Activated CD8-positive, alpha-beta memory T cell treated with anti-CD3 and anti-CD28 coated beads for 4 hours (primary cell): ENCODE measurements around the gene ACTG2.
A peak's percentile ranks its signal among the peaks of the same experiment; 100 is the strongest.
"Not testable (repeated sequence)": the region's sequence is repeated elsewhere in the genome, so short reads cannot be mapped to it uniquely, and the experiment has no call there.

Experiments
- DNase-seq, 2 donors: peaks; one replicate each; pipeline ENCODE4 v3.0.0-alpha.2; 2020; ENCODE audit warnings: low read depth in 2 of 2

The ACTG2 gene

DNA sequence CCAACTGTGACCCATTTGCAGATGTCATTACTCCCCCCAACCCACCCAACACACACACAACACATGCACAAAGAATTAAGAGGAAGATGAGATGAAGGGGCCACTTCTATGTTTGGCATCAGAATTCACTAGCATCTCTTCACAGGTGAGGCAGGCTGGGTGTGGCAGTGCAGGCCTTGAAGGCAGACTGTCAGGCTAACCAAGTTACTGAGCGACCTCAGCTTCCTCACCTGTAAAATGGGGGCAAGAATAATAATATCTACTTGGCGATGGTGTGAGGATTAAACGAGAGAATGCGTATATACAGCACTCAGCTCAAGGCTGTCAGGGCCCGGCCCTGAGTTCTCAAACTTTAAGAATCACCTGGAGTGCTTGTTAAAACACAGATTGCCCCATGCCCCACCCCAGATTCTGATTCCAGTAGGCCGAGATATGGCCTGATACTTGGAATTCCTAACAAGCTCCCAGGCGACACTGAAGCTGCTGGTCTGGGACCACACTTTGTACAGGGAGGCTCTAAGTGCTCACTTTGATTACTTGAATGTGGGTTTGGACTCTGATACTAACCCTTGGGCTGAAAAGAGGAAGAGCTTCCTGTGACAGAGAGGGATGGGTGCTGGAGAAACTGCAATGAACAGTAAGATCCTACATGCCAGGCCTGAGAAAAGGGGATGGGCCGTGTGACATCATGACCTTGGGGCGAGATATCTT, 1.1 kb downstream of the ACTG2 start:
- no peak for DNase-seq

DNA sequence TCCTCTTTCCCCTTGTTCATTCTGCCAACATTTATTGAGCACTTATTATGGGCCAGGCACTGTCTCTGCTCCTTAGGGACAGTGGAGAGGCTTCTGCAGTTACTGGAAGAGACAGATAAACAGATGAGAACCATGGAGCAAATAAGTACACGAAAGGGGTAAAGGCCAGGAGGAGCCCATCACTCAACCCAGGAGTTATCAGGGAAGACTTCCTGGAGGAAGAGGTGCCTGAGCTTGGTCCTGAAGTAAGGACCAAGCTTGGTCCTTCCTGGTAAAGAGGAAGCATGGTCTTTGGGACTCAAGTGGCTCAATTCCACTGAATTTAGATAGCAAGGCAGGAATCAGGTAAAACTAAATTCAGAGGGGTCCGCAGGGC, 1.7 kb downstream of the ACTG2 start:
- DNase-seq, result no peak

DNA sequence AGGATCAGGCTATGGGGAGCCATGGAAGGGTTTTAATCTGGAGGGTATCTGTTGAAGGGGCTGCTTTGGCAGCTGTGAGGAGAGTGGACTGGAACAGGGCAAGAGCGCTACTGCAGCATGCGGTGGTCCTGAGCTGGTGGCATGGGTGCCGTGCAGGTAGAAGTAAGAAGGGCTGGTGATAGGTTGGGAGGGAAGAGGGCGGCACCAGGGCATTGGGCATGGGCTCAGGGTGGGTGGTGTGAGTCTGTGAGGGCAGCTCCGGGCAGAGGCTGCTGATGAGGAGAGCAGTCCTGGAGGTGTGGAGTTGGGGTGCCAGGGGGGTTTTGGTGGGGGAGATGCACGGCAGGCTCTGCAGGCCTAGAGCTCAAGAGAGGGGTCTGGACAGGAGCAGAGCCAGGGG, 2.1 kb downstream of the ACTG2 start:
- no peak for DNase-seq

DNA sequence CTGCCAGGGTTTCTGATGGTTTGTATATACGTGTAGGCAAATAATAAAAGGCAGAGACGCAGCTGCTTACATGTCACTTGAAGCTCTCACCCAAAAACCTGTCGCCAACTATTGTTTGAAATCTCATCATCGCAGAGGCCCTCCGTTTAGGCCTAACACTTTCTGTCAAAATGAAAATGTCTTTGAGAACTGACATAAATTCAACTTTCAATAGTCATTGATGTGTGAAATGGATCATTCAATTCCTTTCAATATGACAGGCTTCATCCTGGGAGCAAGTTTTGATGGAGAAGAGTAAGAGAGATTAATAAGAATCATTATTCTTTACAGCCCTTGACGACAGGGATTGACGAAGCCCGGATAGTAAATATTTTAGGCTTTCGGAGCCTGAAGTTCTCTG, 2.7 kb downstream of the ACTG2 start:
- no peak for DNase-seq

DNA sequence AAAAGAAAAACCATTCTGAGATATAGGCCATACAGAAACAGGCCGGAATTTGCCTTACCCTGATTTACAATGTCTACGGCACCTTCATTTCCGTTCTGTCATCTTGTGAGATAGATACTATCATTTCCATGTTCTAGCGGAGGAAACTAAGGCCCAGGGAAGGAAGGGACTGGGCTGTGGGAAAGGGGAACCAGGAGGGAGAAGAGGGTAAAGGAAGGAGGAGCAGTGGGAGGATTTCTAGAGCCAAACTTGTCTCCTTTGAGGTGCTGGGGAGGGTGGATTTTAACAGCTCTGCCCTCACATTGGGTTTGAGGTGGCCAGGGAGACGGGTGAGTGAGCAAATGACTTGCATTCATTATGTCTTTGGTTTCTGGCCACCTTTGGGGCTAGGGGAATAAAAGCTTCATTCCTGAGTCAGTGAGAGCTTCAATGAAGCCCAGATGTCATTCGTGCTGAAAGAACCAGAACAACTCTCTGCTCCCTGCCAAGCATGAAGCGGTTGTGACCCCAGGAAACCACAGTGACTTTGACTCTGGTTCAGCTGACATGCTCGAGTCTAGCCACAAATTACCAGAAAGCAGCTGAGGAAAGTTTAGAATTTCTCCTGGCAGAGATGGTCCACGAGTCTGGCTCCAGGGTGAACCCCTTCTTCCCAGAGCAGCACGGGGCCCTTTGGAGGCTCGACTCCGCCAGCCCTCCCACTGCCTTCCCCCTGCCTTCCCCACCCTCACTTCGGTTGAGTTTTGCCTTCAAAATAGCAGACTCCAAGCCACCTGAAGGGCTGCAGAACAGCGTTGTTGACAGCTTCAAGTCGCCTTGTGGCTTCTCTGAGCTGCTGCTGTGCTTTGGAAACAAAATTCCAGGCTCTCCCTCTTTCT, 3.8 kb downstream of the ACTG2 start:
- DNase-seq, result peak in 1 of 2 donors; percentile 17

DNA sequence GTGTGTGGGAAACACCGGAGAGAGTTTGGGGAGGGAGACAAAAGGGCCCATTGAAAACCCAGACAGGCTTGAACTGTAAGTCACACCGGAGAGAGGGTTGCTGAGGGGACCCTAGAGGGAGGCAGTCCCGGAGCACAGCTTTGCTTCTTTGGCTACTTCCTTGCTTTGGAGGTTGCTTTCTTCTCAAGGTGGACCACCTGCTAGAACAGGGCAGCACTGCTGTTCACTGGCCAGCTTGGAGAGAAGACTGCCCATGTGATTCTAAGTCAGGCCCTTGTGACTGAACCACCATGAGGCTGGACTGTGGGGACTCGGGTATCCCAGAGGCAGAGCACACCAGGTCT, 4.4 kb downstream of the ACTG2 start:
- DNase-seq, result no peak

DNA sequence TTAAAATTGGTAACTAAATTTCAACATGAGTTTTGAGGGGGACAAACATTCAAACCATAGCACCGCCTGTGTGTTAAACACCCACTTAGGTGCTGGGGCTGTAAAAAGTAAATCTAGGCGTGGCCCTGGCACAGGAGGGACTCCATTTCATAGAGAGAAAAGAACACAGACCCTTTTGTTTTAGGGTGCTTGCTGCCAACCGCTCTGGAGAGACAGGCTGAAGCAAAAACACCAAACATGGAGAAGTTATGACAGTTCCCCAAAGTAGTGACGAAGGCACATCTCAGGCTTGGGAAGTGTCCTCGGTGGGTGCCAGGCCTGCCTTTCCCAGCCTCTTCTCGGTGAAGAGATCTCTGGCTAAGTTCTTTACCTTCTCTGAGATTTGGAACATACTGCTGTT, 5.1 kb downstream of the ACTG2 start:
- no peak for DNase-seq

DNA sequence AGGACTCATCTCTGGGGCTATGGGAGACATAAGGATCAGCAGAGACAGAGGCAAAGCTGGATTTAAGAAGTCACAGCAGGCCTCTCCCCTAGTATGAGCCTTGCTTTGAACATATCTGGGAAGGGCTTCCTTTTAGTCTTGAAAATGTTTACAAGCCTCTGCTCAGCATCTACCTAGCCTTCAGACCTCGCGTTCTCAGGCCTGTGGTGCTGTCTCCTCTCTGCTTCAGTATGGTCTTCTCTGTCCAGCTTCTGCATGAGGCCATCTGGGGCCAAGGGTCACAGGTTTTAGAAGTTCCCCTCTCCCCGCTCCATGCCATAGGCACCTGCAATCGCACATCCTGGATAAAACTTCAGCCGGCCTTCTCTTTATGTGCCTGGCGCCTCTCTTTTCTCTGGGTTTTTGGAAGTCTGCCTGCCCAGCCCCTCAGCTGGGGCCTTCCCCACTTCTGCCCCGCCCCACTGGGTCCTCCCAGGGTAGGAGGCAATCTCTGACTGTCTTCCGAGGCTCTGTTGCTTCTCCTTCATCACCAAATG, 7.1 kb downstream of the ACTG2 start:
- no peak for DNase-seq

DNA sequence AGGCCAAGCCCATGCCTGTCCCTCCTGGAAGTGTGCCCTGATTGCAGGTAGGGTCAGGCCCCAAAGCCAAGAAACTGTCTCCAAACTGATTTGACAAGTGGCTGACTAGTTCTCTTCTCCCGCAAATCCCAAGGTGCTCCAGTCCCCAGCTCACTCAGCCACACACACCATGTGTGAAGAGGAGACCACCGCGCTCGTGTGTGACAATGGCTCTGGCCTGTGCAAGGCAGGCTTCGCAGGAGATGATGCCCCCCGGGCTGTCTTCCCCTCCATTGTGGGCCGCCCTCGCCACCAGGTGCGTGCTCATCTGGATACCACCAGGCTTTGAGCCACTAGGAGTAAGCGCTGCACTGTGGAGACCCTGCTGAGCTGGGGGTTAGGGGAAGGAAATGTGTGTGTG, 8.3 kb downstream of the ACTG2 start:
- DNase-seq, result no peak

DNA sequence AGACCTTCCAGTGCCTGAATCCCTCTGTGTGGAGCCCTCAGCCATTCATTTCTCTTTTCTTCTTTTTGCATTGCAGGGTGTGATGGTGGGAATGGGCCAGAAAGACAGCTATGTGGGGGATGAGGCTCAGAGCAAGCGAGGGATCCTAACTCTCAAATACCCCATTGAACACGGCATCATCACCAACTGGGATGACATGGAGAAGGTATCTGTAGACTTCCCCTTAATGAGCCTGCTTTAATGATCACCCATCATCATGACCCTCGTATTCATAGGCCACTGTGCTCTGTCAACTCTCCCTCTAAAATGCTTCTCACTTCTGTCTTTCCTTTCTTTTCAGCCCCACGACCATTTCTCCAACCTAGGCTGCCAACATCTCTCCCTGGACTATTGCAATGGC, 9.5 kb downstream of the ACTG2 start:
- no peak for DNase-seq

DNA sequence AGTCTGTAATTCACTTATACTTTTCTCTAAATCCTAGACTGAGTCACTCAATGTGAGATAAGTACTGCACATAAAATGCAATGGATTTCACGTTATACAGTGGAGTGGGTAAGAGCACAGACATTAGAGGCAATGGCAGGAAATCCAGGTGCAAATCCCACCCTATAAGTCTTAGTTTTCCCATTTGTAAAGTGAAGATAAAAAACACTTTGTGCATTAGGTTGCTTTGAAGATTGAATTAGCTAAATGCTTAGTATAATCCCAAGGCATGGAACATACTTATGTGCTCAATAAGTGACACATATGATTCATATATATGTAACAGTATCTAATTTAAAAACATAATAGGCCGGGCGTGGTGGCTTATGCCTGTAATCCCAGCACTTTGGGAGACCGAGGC, 10.5 kb downstream of the ACTG2 start:
- no peak for DNase-seq

DNA sequence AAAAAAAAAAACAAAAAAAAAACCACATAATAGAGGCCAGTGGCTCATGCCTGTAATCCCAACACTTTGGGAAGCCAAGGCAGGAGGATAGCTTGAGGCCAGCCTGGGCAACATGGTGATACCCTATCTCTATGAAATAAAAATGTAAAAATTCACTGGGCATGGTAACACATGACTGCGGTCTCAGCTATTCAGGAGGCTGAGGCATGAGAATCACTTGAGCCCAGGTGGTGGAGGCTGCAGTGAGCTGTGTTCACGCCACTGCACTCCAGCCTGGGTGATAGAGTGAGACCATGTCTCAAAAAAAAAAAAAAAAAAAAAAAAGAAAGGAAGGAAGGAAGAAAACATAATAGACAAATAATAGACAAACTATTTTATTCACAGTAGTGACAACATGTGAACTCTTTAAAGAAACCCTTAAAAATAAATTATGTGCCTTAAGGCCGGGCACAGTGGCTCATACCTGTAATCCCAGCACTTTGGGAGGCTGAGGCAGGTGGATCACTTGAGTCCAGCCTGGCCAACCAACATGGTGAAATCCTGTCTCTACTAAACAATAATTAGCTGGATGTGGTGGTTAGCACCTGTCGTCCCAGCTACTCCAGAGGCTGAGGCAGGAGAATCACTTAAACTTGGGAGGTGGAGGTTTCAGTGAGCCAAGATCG, 11.3 kb downstream of the ACTG2 start:
- DNase-seq, result not testable (repeated sequence)

DNA sequence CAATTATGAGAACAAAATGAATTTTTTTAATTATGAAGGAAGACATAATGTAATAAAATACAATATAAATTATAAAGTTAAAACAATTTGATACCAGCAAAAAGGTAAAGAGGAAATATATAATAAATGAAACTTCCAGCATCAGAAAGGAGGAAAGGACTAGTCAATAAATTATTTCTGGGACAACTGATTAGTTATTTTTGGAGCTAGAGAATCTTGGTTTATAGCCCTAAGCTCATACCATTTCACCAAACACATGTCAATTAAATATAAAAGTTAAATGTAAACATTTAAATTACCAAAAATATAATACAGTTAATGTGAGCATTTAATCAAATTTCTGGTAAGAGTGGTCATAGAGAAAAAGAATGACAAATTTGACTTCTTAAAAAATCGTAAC, 12.1 kb downstream of the ACTG2 start:
- DNase-seq, result no peak

DNA sequence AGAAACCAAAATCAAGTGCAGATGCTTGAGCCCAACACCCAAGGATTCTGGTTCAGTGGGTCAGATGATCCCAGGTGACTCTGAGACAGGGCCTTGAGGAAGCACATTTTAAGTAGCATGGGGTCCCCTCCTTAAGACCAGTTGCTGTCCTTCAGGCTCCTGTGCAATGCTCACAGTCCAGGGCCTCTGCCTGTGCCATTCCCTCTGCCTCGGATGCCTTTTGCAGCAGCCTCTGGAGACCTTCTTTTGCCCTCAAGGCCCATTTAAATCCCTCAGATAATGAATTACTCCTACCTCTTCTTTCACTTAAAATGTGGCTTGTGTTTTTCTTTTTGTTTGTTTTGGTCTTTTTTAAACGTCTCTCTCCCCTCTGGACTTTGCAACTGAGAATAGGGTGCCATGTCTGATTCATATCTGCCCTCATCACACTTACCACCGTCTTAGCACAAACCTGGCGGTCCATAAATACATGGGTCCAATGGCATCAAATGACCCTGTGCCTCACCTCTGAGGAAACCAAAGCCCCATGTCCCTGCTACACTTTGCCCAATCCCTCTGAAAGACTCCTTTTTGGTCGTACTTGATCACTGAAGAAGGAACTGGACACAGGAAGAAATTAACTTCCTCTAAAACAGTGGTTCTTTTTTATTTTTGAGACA, 14.2 kb downstream of the ACTG2 start:
- DNase-seq, result no peak

DNA sequence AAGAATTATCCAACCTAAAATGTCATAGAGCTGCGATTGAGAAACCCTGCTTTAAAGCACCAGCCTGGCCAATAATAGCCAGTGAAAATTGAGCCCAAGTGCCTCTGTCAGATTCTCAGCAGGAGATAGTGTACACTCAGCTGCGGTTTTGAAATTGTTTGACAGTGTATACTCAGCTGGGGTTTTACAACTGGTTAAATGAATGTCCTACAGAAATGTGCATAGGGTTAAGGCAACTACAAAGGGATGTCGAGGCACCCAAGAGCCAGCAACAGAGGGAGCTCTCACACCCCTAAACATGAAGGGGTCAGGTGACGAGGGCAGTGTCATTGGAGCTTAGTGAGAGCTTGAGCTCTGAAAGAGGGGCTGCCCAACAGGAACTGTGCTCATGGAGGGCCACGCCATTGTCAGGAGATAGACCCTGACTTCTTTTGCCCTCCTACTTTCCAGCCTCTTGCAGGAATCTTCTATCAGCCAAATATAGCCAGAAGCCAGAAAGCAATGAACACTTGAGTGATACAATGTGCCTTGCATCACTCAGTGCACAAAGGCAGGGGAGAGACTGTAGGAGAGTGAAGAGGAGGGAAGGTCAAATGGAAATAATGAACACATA, 15.1 kb downstream of the ACTG2 start:
- no peak for DNase-seq

DNA sequence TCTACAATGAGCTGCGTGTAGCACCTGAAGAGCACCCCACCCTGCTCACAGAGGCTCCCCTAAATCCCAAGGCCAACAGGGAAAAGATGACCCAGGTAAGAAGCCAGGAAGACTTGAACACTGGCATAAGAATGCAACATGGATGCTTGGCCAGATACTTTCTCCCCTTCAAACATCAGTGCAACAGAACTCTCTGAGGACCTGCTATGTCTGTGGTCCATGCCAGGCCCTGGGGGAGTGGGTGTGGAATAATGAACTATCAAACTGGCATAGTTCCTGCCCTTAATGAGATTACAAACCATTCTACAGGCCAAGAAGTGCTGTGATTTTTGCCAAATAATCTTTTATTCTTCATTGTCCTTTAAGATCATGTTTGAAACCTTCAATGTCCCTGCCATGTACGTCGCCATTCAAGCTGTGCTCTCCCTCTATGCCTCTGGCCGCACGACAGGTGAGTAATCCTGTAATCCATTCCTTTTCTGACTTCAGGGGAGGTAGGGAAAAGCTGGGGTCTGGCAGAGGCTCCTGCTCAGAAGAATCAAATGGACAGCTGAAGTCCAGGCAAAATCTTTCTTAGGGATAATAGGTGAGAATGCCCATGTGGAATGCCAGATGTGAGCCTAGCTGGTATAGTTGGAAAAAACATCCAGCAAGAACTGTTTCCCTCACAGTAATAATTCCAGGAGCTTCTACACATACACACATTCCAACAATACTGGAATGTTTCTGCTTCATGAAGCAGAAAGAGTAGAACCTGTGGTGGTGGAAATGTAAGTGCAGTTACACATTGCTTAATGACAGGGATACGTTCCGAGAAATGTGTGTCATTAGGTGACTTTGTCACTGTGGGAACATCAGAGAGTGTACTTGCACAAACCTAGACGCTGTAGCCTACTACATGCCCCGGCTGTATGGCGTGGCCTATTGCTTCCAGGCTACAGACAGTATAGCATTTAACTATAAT, 16.2 kb downstream of the ACTG2 start:
- no peak for DNase-seq

DNA sequence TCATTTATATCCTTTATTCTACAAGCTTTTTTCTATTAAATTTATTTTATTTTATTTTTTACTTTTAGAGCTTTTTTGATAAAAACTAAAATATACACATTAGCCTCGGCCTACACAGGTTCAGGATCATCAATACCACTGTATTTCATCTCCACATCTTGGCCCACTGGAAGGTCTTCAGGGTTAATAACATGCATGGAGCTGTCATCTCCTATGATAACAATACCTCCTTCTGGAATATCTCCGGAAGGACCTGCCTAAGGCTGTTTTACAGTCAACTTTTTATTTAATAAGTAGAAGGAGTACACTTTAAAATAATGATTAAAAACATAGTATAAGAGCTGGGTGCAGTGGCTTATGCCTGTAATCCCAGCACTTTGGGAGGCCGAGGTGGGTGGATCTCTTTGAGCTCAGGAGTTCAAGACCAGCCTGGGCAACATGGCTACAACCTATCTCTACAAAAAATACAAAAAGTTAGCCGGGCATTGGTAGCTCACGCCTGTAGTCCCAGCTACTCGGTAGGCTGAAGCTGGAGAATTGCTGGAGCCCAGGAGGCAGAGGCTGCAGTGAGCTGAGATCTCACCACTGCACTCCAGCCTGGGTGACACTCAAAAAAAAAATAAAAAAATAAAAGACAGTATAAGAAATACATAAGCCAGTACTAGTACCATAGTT, 18.2 kb downstream of the ACTG2 start:
- no peak for DNase-seq

DNA sequence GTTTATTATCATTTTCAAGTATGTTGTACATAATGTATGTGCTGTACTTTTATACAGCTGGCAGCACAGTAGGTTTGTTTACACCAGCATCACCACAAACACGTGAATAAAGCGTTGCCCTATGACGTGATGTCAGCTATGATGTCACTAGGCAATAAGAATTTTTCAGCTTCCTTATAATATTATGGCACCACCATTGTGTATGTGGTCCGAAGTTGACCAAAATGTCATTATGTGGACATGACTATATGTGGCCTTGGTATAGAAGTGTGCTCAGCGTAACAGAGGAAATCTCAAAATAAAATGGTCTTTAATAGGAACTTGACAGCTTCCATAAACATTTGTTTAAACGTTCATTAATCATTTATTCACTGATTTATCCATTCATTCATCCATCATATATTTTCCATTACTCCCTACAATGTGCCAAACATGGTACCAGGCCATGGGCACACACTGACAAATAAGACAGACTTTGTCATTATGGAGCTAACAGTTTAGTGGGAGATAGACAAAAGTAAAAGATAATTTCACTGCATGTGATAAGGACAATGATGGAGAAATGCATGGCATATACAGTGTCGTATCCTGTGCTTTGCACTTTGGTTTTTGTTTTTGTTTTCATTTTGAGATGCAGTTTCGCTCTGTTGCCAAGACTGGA, 18.9 kb downstream of the ACTG2 start:
- no peak for DNase-seq

DNA sequence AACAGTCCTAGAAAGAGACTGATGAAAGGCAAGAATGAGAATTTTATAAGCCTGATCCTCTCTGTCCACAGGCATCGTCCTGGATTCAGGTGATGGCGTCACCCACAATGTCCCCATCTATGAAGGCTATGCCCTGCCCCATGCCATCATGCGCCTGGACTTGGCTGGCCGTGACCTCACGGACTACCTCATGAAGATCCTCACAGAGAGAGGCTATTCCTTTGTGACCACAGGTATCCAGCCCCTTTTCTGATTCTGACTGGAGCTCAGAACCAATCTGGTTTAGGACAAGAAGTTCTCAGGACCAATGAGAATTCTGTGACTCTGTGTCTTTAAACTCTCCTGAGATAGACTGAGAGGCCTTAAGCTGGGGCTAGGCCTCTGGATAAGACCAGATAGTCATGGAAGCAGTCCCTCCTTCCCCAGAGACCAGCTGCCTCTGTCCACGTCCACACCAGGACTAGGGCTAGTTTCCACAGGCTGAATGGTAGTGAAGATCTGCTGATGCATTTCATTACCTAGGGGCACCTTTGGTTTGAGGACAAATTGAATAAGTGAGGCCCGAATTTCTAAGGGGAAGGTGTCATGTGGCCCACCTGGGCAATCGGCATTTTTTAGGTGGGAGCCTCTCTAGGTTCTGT, 20.7 kb downstream of the ACTG2 start:
- DNase-seq, result no peak
